Measurements from ENCODE around the gene BANP.
"Not testable (repeated sequence)": the region's sequence is repeated elsewhere in the genome, so short reads cannot be mapped to it uniquely, and the experiment has no call there.

The BANP gene

GRCh38 chr16:88039591-88039990 is 88.4 kb downstream of the BANP start:
- H3K4me3 ChIP-seq (IDR thresholded peaks at IDR 0.05; ENCODE audit: insufficient read depth, low read depth, low read length) = no peak overlapping the region
- H3K9ac ChIP-seq = no peak overlapping the region
- H3K4me1 ChIP-seq (ENCODE audit: low read depth, poor library complexity, severe bottlenecking) = no peaks in the 10 kb centered on the region
- no peaks in the 10 kb centered on the region for H3K79me2 ChIP-seq (ENCODE audit: insufficient read depth, low read depth)
- no peaks in the 10 kb centered on the region for H4K20me1 ChIP-seq (ENCODE audit: insufficient read depth)
- no peak for TF ChIP-seq CTCF (conservative IDR thresholded peaks at IDR 0.05; ENCODE audit: low read depth, low read length)
- H3K27me3 ChIP-seq (ENCODE audit: insufficient read depth, low read depth) = no peaks in the 10 kb centered on the region
- no peaks in the 10 kb centered on the region; the same call in 1 of the 2 replicates for H3K36me3 ChIP-seq (ENCODE audit: insufficient read depth)
- no peak overlapping the region for H2AFZ ChIP-seq (ENCODE audit: low read depth)
- H3K27ac ChIP-seq = no peak overlapping the region
- H3K4me2 ChIP-seq = no peak overlapping the region

GRCh38 chr16:88040196-88040876 is 89.1 kb downstream of the BANP start:
- not testable (repeated sequence) for H3K4me3 ChIP-seq (IDR thresholded peaks at IDR 0.05; ENCODE audit: insufficient read depth, low read depth, low read length); H3K27me3 ChIP-seq (ENCODE audit: insufficient read depth, low read depth); H3K9ac ChIP-seq; H3K4me2 ChIP-seq; H4K20me1 ChIP-seq (ENCODE audit: insufficient read depth); H2AFZ ChIP-seq (ENCODE audit: low read depth); H3K27ac ChIP-seq; H3K4me1 ChIP-seq (ENCODE audit: low read depth, poor library complexity, severe bottlenecking); H3K79me2 ChIP-seq (ENCODE audit: insufficient read depth, low read depth); H3K36me3 ChIP-seq (ENCODE audit: insufficient read depth)

DNA sequence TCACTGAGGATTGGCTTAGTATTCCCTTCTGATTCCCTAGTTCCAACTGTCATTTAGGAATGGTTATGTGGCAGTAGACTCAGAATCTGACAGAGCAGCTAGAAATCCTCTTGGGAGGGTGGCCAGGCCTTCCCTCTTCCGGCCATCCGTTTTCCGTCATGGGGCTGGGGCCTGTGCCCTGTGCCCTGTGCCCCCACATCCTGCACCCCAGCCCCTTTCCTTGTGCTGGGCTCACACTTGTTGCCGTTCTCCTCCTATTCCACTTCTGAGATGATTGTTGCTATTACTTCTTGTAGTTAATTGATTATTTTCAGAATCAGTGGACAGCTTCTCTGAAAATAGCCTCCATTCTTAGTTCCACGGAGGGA is 89.6 kb downstream of the BANP start:
- H3K9ac ChIP-seq; H3K4me2 ChIP-seq; H3K79me2 ChIP-seq (ENCODE audit: insufficient read depth, low read depth); H3K36me3 ChIP-seq (ENCODE audit: insufficient read depth); H3K4me1 ChIP-seq (ENCODE audit: low read depth, poor library complexity, severe bottlenecking); H3K27me3 ChIP-seq (ENCODE audit: insufficient read depth, low read depth); H3K4me3 ChIP-seq (IDR thresholded peaks at IDR 0.05; ENCODE audit: insufficient read depth, low read depth, low read length); H4K20me1 ChIP-seq (ENCODE audit: insufficient read depth); H3K27ac ChIP-seq; H2AFZ ChIP-seq (ENCODE audit: low read depth): not testable (repeated sequence)

GRCh38 chr16:88041506-88041905 is 90.3 kb downstream of the BANP start:
- H3K27me3 ChIP-seq (ENCODE audit: insufficient read depth, low read depth); H2AFZ ChIP-seq (ENCODE audit: low read depth); H3K9ac ChIP-seq; H3K4me1 ChIP-seq (ENCODE audit: low read depth, poor library complexity, severe bottlenecking); H3K27ac ChIP-seq; H3K4me3 ChIP-seq (IDR thresholded peaks at IDR 0.05; ENCODE audit: insufficient read depth, low read depth, low read length); H3K79me2 ChIP-seq (ENCODE audit: insufficient read depth, low read depth); H4K20me1 ChIP-seq (ENCODE audit: insufficient read depth); H3K4me2 ChIP-seq; H3K36me3 ChIP-seq (ENCODE audit: insufficient read depth): not testable (repeated sequence)

GRCh38 chr16:88041986-88042562 is 90.8 kb downstream of the BANP start:
- H2AFZ ChIP-seq (ENCODE audit: low read depth); H3K4me2 ChIP-seq; H3K27ac ChIP-seq; H3K36me3 ChIP-seq (ENCODE audit: insufficient read depth); H3K27me3 ChIP-seq (ENCODE audit: insufficient read depth, low read depth); H4K20me1 ChIP-seq (ENCODE audit: insufficient read depth); H3K4me3 ChIP-seq (IDR thresholded peaks at IDR 0.05; ENCODE audit: insufficient read depth, low read depth, low read length); H3K79me2 ChIP-seq (ENCODE audit: insufficient read depth, low read depth); H3K4me1 ChIP-seq (ENCODE audit: low read depth, poor library complexity, severe bottlenecking); H3K9ac ChIP-seq: not testable (repeated sequence)

DNA sequence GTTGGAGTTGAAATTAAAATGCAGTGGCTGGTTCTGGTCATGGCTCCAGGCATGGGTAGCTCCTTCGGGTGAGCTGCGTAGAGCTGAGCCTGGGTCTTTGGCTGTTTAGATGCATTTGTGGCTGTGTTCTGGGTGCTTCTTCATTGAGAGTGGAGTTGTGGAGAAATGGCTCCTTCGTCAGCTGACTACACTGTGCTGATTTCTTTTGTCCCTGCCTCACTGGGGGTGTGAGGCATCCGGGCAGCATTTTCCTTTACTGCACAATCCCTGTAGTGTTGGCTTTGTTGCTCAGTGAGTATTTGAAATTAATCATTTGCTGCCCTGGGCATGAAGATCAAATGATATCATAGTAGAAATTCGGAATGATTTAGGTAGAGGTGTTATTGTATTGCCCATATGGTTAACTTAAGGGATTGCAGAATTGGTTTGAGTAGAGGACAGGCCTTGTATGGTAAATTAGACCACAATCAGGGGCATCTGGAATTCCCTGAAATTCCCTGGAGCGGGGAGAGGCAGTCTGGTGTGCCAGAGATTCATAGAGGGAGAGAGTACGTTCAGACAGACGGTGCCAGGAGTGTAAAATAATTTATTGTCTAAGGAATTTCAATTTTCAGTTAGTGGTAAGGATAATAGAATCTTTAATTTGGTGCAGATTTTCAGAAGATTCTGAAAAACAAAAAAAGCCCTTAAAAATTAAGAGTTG is 92.1 kb downstream of the BANP start:
- not testable (repeated sequence) for H3K36me3 ChIP-seq (ENCODE audit: insufficient read depth); H2AFZ ChIP-seq (ENCODE audit: low read depth); H3K4me2 ChIP-seq; H4K20me1 ChIP-seq (ENCODE audit: insufficient read depth); H3K27me3 ChIP-seq (ENCODE audit: insufficient read depth, low read depth); H3K4me3 ChIP-seq (IDR thresholded peaks at IDR 0.05; ENCODE audit: insufficient read depth, low read depth, low read length); H3K79me2 ChIP-seq (ENCODE audit: insufficient read depth, low read depth); H3K4me1 ChIP-seq (ENCODE audit: low read depth, poor library complexity, severe bottlenecking); H3K9ac ChIP-seq; H3K27ac ChIP-seq

- not testable (repeated sequence) for H2AFZ ChIP-seq (ENCODE audit: low read depth); H3K4me1 ChIP-seq (ENCODE audit: low read depth, poor library complexity, severe bottlenecking); H3K27ac ChIP-seq; H3K36me3 ChIP-seq (ENCODE audit: insufficient read depth); H3K9ac ChIP-seq; H3K4me3 ChIP-seq (IDR thresholded peaks at IDR 0.05; ENCODE audit: insufficient read depth, low read depth, low read length); H3K79me2 ChIP-seq (ENCODE audit: insufficient read depth, low read depth); H3K4me2 ChIP-seq; H3K27me3 ChIP-seq (ENCODE audit: insufficient read depth, low read depth); H4K20me1 ChIP-seq (ENCODE audit: insufficient read depth)
These were observed 92.9 kb downstream of the BANP start for GRCh38 chr16:88044121-88044581.

DNA sequence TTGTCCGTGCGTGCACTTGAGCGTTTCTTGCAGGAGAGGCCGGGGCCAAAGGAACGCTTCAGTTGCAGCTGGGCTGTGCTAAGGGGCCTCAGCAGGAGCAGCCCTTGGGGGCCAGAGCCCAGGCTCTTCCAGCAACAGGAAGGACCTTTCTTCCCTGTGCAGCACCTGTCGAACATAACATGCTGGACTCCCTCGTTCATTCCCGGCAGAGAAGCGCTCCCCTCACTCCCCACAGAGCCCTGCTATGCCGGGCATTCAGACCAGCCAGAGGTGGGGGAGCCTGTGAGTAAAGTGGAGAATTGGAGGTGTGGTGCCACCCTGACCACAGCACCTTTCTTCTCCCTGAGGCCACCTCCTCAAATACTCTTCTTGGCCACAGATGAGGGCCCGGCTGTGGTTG is 94.1 kb downstream of the BANP start:
- not testable (repeated sequence) for H3K9ac ChIP-seq; H2AFZ ChIP-seq (ENCODE audit: low read depth); H3K4me2 ChIP-seq; H3K4me3 ChIP-seq (IDR thresholded peaks at IDR 0.05; ENCODE audit: insufficient read depth, low read depth, low read length); H3K27ac ChIP-seq; H3K4me1 ChIP-seq (ENCODE audit: low read depth, poor library complexity, severe bottlenecking); H3K27me3 ChIP-seq (ENCODE audit: insufficient read depth, low read depth); H3K79me2 ChIP-seq (ENCODE audit: insufficient read depth, low read depth); H3K36me3 ChIP-seq (ENCODE audit: insufficient read depth); H4K20me1 ChIP-seq (ENCODE audit: insufficient read depth)

All from KMS-11 (cell line).